ENCODE results near the gene SLC1A7.
"Not testable (repeated sequence)": the region's sequence is repeated elsewhere in the genome, so short reads cannot be mapped to it uniquely, and the experiment has no call there.

SLC1A7 gene

DNA sequence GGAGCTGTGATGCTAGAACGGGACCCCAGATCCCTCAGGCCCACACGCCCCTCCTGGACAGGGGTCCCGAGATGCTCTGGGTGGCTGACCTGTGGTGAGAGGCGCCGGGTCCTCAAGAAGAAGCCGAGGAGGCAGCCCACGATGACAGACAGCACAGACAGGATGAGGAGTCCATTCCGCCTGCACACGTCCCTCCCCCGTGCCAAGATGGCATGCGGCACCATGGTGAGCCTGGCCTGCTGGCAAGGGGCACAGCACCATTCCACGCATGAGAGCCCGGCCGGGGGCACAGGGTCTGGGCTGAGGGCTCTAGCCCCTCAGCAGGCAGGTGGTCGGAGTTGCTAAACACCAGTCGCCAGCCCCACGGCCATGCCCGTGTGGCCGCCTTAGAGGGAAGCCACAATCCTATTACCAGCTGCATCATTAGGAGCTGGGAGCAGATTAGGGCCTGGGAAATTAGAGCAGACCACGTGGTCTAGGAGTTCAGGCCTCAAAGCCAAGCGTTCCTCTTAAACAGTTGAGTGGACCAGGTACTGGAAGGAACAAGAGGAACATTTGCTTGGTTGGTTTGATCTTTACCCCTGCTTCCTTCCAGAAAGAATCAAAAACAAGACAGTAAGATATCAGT lies at the start of gene SLC1A7:
SLC1A7 (minus strand) TSS at position 413 of the 628 bp plus-strand sequence; CDS start at position 224, 189 bp downstream.
- no peak for DNase-seq

DNA sequence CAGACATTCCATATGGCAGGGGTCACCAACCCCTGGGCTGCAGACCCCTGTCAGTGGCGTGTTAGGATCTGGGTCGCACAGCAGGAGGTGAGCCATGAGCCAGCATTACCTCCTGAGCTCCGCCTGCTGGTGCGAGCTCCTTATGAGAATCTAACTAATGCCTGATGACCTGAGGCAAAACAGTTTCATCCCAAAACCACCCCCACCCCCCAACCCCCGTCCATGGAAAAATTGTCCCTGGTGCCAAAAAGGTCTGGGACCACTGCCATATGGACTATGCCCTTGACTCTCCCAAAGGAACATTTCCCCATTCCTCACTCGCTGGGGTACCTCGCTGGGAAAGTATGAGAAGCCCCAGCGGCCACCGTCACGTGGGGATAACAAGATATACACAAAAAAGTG lies 47.8 kb upstream of the SLC1A7 start:
- no peak for DNase-seq

DNA sequence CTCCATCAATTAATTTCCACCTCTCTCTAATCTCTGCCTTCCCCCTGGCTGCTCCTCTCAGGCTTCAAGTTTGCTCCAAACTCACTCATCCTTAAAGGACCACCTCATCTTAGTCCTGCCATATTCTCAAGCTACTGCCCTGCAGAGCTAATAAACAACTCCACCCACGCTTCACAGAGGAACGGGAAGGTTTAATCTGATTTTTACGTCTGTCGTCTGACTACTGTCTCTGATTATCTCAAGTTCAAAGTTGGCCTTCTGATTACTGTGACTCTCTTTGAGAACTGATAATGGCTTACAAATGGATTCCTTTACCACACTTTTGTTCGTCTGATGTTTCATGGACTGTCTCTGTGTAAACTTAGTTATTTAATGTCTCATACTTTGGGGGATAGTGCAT lies 46.6 kb upstream of the SLC1A7 start:
- no peak for DNase-seq

DNA sequence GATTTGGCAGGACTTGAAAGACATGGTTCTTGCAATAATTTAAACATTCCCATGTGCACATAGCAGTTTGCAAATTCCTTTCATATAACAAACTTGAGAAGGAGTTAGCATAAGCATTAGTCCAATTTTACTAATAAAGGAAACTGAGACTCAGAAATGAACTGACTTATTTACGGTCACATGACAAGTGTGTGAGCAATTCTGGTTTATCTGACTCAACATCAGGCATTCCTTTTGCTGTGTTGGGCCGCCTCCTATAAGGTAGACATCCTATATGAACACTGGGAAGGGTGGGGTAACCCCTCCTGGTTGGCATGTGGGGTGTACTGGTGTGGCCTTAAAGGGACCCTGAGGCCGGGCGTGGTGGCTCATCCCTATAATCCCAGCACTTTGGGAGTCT lies 45.7 kb upstream of the SLC1A7 start:
- DNase-seq = no peak

DNA sequence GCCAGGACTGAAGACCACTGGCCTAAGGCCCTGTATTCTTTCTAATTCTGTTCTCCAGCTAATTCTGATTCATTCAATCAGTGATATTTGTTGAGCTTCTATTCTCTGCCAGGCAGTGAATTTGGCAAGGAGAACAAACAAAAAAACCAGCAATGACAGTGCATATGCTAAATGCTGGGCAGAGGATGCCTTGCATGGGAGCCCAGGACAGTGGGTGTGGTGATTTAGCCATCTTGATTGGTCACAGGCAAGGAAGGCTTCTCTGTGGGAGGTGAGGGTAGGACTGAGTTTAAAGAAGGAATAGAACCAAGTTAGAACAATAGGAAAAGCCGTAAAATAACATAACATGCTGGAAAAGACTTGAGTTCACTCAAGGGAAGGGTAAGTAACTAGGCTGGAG lies 45.0 kb upstream of the SLC1A7 start:
- DNase-seq = no peak

DNA sequence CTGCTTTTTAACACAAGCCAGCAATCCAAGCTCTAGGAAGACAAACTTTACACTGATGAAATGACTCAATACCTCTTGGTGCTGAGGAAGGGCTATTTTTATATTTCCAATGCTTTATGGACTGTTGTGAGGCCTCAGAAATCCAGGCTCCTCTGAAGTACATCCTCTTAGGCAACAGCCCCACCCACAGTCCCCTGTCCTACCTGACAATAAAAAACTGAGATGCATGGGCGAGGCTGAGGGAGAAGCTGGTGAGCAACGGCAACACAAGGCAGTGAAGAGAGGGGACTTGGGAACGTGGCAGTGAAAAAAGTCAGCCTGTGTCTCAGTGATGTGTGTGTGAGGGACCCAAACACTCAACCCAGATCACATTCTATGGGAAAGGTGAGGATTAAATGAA lies 44.1 kb upstream of the SLC1A7 start:
- DNase-seq = no peak

DNA sequence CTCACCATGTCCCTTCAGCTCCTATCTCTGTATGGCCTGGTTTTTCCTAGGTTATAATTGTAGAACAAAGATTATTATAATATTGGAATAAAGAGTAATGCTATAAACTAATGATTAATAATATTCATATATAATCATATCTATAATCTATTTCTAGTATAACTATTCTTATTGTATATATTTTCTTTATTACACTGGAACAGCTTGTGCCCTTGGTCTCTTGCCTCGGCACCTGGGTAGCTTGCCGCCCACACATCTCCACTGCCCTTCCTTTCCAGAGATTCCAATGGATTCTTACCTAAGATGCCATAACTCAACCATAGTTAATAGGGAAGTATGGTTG lies 43.5 kb upstream of the SLC1A7 start:
- not testable (repeated sequence) for DNase-seq

DNA sequence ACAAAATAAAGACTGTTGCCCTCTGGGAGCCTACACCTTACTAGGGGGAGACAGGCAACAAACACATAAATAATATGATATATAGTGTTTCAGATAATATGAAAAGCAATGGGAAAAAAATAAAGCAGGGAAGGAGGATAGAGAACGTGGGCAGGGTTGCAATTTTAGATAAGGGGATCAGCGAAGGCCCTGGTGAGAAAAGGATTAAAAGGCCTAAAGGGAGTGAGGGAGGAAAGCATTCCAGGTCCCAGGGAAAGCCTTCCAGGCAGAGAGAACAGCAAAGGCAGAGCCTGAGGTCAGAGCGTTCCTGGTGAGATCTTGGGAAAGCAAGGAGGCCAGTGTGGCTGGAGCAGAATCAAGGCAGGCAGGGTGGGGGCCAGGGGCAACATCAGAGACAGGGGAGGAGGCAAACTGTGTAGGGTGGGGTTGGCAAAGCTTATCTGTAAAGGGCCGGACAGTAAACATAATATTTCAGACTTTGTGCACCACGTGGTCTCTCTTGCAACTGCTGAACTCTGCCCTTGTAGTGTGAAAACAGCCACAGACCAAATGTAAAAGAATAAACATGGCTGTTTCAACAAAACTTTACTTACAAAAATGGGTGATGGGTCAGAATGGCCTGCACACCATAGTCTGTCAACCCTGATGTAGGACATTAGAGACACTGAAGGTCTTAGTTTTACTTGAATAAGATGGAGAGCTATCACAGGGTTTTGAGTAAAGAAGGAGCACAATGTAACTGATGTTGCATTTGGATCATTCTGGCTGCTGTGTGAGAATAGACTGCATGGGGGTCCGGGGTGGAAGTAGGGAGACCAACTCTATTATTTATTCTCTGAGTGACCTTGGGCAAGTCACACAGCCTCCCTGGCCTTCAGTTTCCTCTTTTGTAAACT lies 40.9 kb upstream of the SLC1A7 start:
- no peak for DNase-seq

DNA sequence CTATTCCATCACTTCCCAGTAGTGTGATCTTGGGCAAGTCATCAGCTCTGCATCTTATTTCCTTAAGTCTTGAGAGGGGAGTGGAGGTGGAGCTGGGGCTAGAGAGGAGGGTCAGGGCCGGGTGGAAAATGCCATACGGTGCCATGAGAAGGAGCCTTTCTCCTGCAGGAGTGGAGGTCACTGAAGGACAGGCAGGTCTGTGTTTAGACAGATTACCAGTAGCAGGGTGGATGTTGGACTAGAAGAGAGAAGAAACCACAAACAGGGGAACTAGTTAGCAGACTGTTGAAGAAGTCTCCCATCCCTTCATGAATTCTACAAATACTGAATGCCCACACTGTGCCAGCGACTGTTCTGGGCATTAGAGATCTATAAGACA lies 40.3 kb upstream of the SLC1A7 start:
- DNase-seq = no peak

DNA sequence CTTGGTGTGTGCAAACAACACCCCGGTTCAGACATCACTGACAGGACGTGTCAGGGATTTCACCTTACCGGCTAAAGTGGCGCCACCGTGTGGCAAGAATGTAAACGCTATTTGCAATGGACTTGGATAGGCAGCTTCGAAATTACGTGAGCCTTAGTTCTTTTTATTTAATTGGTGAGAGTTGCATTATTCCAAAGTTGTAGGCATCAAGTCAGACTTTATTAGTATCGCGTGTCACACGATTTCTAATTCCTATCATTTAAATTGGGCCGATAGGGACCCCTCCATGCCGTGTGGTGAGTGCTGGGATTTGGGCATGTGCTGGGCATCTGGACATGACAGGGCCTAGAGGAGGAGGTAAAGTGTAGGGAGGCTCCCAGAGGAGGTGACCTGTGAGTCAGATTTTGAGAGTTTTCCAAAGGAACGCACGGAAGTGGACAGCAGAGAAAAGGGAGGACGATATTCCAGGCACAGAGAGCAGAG lies 39.7 kb upstream of the SLC1A7 start:
- peak; percentile 85 for DNase-seq

DNA sequence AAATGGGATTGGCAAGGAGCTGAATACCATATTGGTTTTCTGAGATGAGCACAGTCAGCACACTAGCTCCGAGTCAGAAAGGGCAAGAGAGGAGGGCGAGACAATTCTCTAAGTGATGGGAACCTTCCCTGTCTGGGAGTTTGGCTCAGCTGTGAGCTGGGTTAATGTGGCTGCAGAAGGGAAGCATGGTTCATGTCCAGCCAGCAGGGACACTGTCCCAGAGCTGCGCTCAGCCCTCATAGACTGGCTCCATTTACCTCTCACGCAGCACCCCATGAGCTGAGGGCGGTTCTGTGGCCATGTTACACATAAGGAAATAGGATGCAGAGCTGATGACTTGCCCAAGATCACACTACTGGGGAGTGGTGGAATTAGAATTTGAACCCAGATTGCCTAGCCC lies 38.5 kb upstream of the SLC1A7 start:
- DNase-seq = no peak

DNA sequence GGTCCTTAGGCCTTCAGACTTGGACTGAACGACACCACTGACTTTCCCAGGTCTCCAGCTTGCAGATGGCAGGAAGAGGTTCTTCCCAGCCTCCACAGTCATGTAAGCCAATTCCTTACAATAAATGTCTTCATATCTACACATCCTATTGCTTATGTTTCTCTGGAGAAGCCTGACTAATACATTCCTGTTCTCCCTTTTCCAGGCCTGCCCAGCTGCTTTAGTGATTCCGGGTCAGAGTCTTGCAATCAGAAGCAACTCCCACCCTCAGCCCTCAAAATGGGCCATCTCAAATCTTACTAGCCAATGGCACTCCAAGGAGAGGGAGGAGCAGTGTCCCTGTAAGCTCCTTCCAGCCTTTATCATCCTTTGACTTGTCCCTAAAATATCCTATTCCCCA lies 37.8 kb upstream of the SLC1A7 start:
- DNase-seq = no peak

DNA sequence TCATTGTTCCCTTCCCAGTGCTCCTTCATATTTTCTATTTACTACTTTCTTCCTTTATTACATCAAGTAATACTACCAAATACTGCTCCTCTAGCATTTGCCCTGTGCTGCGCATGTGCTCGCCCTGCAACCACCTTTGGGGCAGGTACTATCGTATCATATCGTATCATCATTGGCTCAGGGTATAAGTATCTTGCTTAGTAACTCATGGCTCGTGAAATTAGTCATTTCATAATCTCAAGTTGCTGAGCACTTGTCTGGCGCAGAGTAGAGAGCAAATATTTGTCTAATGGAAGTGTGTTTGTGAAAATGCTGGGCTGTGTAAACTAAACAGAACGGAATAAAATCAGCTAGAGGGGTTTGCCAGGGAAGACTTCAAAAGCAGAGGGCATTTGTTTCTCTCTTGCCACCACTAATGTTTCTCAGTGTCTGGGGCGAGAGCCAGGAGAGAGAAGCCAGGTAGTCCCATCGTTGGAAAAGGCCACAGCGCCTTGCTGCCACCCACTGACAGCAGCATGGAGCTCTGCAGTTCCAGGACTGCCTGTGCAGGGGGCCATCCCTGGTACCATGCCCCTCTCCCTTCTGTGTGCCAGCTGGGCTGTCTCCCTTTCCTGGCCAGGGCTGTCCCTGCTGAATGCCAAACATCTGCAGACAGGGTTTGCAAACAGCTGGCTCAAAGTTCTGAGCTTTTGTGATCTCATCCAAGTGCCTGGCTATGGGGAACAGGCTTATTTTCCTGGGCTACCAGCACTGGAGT lies 34.2 kb upstream of the SLC1A7 start:
- no peak for DNase-seq

DNA sequence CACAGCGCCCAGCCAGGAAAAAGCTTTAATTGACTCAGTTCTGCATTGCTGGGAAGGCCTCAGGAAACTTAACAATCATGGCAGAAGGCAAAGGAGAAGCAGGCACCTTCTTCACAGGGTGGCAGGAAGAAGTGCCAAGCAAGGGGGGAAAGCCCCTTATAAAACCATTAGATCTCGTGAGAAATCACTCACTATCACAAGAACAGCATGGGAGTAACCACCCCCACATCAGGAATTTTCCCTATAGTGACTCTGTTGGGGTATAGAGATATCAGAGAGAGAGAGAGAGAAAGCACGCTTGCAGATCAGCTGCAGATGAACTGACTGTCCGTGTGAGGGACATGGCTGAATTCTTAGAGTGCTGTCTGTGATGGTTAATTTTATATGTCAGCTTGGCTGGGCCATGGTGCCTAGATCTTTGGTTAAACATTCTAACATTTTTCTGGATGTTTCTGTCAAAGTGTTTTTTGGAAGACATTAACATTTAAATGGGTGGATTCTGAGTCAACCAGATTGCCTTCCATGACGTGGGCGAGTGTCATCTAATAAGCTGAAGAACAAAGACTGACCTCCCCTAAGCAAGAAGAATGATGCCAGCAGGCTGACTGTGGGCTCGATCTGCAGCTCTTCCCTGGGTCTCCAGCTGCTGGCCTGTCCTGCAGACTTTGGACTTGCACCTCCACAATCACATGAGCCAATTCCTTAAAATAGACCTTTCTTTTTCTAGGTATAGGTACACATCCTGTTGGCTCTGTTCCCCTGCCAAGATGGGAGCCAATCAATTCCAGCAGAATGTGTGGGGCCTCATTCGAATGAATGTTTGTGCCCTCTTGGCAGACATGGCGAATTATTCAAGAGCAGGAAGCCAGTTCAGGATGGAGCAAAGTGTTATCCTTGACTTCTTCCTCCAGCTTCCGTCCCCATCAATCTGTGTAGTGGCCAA lies 32.8 kb upstream of the SLC1A7 start:
- no peak for DNase-seq

DNA sequence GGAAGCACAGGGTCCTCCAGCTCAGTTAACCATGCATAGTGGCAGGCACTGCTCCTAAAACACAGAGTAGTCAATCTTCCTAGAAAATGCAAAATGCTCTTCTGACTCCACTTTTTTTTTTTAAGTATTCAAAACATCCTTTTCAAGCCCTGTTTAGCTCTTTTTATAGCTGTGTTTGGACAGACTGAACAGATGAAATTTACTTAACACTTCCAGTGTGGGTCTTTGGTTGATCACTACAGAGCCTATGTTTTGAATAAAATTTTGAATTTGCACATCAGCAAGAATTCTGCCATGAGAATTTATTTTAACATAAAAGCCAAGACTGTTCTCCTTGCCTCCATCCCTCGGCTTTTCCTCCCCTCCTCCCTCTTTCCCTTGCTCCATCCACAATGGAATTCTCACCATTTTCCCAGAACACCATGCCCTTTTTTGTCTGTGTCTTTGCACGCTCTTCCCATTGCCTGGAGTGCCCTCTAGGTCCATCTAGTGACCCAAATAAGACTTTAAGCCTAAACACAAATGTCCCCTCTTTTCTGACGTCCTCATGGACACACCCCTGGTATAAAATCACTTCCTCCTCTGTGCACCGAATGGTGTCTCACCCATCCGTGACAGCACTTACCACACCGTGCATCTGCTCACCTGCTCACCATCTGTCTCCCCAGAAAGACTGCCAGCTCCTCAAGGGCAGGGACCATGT lies 30.1 kb upstream of the SLC1A7 start:
- no peak for DNase-seq

DNA sequence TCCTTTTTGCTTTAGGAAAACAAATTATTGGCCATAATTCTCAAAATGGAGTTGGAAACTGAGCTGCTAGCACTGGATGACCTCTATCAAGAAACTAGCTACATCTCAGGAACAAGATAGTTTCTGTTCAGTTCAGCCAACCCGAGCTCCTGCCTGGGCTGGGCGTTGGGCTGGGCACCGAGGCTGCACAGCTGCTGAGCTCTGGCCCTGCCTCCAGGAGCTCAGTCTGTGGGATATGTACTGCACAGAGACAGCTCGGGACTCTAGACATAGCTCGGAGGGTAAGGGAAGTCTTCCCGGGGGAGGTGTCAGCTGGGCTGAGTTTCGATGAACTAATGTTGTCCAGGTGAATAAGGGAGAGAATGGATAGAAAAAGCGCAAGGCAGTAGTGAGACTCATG lies 24.5 kb upstream of the SLC1A7 start:
- DNase-seq = no peak

DNA sequence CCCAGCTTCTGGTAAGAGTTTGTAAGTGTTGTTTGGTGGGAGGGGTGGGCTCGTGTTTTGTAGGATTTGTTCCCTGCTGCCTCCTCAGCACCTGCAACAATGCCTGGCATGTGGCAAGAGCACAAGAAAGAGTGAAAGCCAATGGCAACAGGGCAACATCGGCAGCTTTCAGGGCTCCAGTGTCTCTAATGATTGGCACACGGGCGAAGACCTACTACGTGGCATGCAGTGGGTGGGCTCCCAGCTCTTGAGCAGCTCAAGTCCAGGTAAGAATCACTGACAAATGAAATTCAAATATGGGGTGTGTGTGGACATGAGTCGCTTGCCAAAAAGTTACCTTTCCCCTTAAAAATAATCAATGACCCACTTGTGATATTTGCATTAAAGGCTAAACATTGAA lies 23.9 kb upstream of the SLC1A7 start:
- DNase-seq = no peak

DNA sequence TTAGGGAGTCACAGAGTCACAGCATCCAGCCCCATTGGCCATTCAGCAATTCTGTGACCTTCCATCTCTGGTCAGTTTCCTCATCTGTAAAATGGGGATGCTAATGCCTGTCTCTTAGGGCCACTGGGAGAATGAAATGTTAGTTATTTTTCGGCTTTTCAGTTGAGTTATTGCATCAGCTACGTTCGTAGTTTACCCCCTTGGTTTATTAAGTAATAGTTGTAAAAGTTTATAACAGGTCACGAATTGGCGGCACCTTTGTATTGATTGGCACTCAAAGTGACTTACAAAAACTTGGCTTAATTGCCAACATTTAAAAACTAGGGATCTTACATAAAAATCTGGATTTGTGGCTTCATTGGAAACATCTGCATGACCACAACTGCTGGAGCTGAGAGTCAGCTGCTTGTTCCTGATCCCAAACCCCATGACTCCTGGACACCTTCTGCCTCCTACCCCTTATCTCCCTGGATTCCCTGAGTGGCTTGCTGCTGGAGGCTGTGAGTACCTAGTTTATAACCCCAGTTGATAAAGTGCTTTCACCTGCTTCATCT lies 23.0 kb upstream of the SLC1A7 start:
- DNase-seq = no peak

DNA sequence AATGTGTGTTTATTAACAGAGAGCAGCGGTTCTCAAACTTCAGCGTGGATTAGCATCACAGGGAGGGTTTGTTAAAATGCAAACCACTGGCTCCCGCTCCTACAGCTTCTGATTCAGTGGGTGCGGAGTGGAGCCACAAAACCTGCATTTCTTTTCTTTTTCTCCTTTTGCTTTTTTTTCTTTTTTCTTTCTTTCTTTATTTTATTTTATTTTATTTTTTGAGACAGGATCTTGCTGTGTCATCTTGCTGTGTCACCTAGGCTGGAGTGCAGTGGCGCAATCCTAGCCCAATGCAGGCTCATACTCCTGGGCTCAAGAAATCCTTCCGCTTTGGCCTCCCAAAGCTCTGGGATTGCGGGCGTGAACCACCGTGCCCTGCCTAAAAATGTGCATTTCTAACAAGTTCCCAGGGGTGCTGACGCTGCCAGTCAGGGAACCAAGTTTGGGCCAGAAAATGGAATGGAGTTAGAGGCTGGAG lies 20.9 kb upstream of the SLC1A7 start:
- no peak for DNase-seq

DNA sequence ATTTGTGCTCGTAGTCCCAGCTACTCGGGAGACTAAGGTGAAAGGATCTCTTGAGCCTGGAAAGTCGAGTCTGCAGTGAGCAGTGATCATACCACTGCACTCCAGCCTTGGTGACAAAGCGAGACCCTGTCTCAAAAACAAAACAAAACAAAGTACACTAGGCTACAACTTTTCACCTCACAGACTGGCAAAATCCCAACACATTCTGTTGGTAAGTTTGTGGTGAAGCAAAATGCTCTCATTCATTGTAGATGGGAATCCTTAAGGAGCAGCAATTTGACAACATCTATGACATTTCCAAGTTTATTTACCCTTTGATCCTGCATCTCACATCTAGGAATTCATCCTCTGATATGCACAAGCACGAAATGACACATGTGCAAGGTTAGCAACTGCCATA lies 20.2 kb upstream of the SLC1A7 start:
- no peak for DNase-seq

DNA sequence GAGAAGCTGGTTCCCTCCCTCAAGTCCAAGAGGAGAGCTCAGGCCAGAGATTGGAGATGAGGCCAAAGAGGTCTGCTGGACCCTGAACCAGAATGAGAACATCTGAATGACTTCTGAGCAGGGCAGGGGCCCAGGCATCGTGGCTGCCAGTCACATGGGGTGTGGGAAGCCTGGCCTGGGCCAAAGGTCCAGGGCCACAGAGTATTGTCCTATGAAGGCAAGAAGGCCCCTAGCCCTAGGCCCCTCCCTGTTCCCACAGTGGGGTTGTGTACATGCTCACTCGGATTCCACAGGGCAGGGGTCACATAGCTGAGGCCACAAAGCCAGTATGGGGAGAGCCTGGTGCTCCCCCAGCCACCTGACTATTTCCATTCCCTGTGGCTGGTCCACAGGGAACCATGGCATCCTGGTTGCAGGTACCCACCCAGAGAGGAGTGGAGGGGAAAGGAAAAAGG lies 18.5 kb upstream of the SLC1A7 start:
- no peak for DNase-seq
